SK-N-SH (cell line): ENCODE results near the gene AGAP1. TPM values are rescaled to one million over a fixed set of nuclear protein-coding genes. Genes with fewer than 3 reads are reported as not detected.

ENCODE experiments used
- CTCF ChIA-PET: fragments of 300-600, 350-600 bp; formaldehyde crosslinking; extraction: SDS; loops from one replicate; lab custom pipeline; 2021; lab: Yijun Ruan, JAX
- POLR2A ChIA-PET: fragments of 350-600 bp; sonication (Branson Sonifier 250); formaldehyde crosslinking; extraction: SDS; loops from one replicate; lab custom pipeline; 2020; ENCODE audit warnings: antibody characterized with exemption, inconsistent platforms; lab: Yijun Ruan, JAX
- DNase-seq: peaks from one replicate; pipeline ENCODE4 v3.0.0; 2012
- H2AFZ ChIP-seq: fragments of 200-600 bp; sonication (generic); 2 replicates; pipeline ENCODE4 v1.8.1; 2016; ENCODE audit warnings: antibody characterized with exemption, mild to moderate bottlenecking, low read depth
- H3F3A ChIP-seq: fragments of 200-600 bp; sonication (generic); replicated peaks from 2 replicates; pipeline ENCODE3; 2016; ENCODE audit warnings: antibody characterized with exemption, mild to moderate bottlenecking; ENCODE audit not compliant: insufficient read depth
- H3K27ac ChIP-seq, 2 experiments: fragments of 200-500 bp in 1 of 2; fragments of 200-600 bp in 1 of 2; sonication (Bioruptor generic) in 1 of 2; sonication (generic), shearing (Covaris generic) in 1 of 2; 2 replicates each; pipeline versions ENCODE4 v1.5.1 to v1.6.1; 2014 to 2016; ENCODE audit warnings: low read depth in 2 of 2, inconsistent platforms in 1 of 2, low read length in 1 of 2, mild to moderate bottlenecking in 1 of 2, mixed read lengths in 1 of 2
- H3K27me3 ChIP-seq: fragments of 200-600 bp; sonication (generic), shearing (Covaris generic); 2 replicates; pipeline ENCODE4 v1.6.1; 2016; ENCODE audit warnings: mixed run types; ENCODE audit not compliant: insufficient read depth
- H3K36me3 ChIP-seq, 2 experiments: fragments of 200-500 bp in 1 of 2; fragments of 200-600 bp in 1 of 2; sonication (Bioruptor generic) in 1 of 2; sonication (generic) in 1 of 2; replicated peaks in 1 of 2; 2 replicates each; pipeline versions ENCODE3 to v1.5.1; 2014 to 2016; ENCODE audit warnings: low read length in 1 of 2, mild to moderate bottlenecking in 1 of 2; ENCODE audit not compliant: insufficient read depth in 2 of 2, control insufficient read depth in 1 of 2
- H3K4me1 ChIP-seq, 2 experiments: fragments of 200-500 bp in 1 of 2; fragments of 200-600 bp in 1 of 2; sonication (Bioruptor generic) in 1 of 2; sonication (generic), shearing (Covaris generic) in 1 of 2; 2 replicates each; pipeline versions ENCODE4 v1.5.1 to v1.6.1; 2014 to 2016; ENCODE audit warnings: low read depth in 1 of 2, low read length in 1 of 2, mixed run types in 1 of 2; ENCODE audit not compliant: insufficient read depth in 2 of 2, control insufficient read depth in 1 of 2
- H3K4me2 ChIP-seq: fragments of 200-600 bp; sonication (generic), shearing (Covaris generic); 2 replicates; pipeline ENCODE4 v1.6.1; 2017; ENCODE audit warnings: mixed run types
- H3K4me3 ChIP-seq, 2 experiments: fragments of 200-500 bp in 1 of 2; fragments of 200-600 bp in 1 of 2; sonication (Bioruptor generic) in 1 of 2; sonication (generic), shearing (Covaris generic) in 1 of 2; 2 replicates each; pipeline versions ENCODE4 v1.5.1 to v1.8.1; 2014 to 2016; ENCODE audit warnings: low read depth in 2 of 2, inconsistent platforms in 1 of 2, low read length in 1 of 2, mild to moderate bottlenecking in 1 of 2, mixed read lengths in 1 of 2, moderate library complexity in 1 of 2
- H3K79me2 ChIP-seq: fragments of 200-600 bp; sonication (generic); 2 replicates; pipeline ENCODE4 v1.8.1; 2017; ENCODE audit warnings: mild to moderate bottlenecking; ENCODE audit not compliant: insufficient read depth
- H3K9ac ChIP-seq: fragments of 200-600 bp; sonication (generic); 2 replicates; pipeline ENCODE4 v1.6.1; 2017; ENCODE audit warnings: mixed run types
- H3K9me2 ChIP-seq: fragments of 200-600 bp; sonication (generic); 2 replicates; pipeline ENCODE4 v1.6.1; 2017; ENCODE audit warnings: mixed run types
- H3K9me3 ChIP-seq: fragments of 200-600 bp; sonication (generic); 2 replicates; pipeline ENCODE4 v1.6.1; 2017; ENCODE audit warnings: mixed run types, mild to moderate bottlenecking, moderate library complexity
- H4K20me1 ChIP-seq: fragments of 200-600 bp; sonication (generic); 2 replicates; pipeline ENCODE4 v1.6.1; 2017; ENCODE audit warnings: mild to moderate bottlenecking, mixed run types; ENCODE audit not compliant: insufficient read depth
- ELF1 ChIP-seq: IDR thresholded peaks from 2 replicates; pipeline ENCODE4 v1.4.0; 2012
- GATA2 ChIP-seq: sonication (generic); formaldehyde crosslinking; IDR thresholded peaks from 2 replicates; pipeline ENCODE4 v1.5.0; 2020; ENCODE audit warnings: mild to moderate bottlenecking, missing genetic modification reagents
- NRF1 ChIP-seq: IDR thresholded peaks from 2 replicates; pipeline ENCODE4 v1.6.1; 2012; ENCODE audit warnings: low read depth, mild to moderate bottlenecking, low read length
- RAD21 ChIP-seq: IDR thresholded peaks from 2 replicates; pipeline ENCODE4 v1.6.1; 2012; ENCODE audit warnings: mild to moderate bottlenecking, low read length
- REST ChIP-seq: IDR thresholded peaks from 2 replicates; pipeline ENCODE4 v1.6.1; 2012; ENCODE audit warnings: mild to moderate bottlenecking, low read depth, low read length, moderate library complexity
- RFX5 ChIP-seq: IDR thresholded peaks from 2 replicates; pipeline ENCODE4 v1.6.1; 2012; ENCODE audit warnings: mild to moderate bottlenecking, improper control_type of control experiment, low read length
- SMC3 ChIP-seq: IDR thresholded peaks from 2 replicates; pipeline ENCODE4 v1.6.1; 2012; ENCODE audit warnings: low read depth, low read length, improper control_type of control experiment
- TAF1 ChIP-seq: IDR thresholded peaks from 2 replicates; pipeline ENCODE4 v1.6.1; 2012; ENCODE audit warnings: low read depth, mild to moderate bottlenecking, low read length, moderate library complexity, borderline replicate concordance
- YY1 ChIP-seq: IDR thresholded peaks from 2 replicates; pipeline ENCODE4 v1.4.0; 2012; ENCODE audit warnings: low read depth, mild to moderate bottlenecking
- WGBS: methylation state at CpG from one replicate; pipeline ENCODE4 v1.1.6; 2017; ENCODE audit warnings: low lambda C conversion rate; 5-methylcytosine and 5-hydroxymethylcytosine counted together
- polyA plus RNA-seq, 3 experiments: library from polyadenylated mRNA; depleted of rRNA; stranded (reverse); fragments of >200 nt; gene quantifications; 2 replicates each; pipeline ENCODE4 v1.2.3, GENCODE V29; 2012
- TF ChIP-seq, protein P1 (sequence below): fragments of 150-350 bp; IDR thresholded peaks from 2 replicates; pipeline ENCODE4 v1.6.1; 2016; ENCODE audit warnings: mild to moderate bottlenecking, low read depth, low read length

The AGAP1 gene
- polyA plus RNA-seq, 1 of the 3 experiments (the other 2 are of a cell fraction) = 8.8 TPM

DNA sequence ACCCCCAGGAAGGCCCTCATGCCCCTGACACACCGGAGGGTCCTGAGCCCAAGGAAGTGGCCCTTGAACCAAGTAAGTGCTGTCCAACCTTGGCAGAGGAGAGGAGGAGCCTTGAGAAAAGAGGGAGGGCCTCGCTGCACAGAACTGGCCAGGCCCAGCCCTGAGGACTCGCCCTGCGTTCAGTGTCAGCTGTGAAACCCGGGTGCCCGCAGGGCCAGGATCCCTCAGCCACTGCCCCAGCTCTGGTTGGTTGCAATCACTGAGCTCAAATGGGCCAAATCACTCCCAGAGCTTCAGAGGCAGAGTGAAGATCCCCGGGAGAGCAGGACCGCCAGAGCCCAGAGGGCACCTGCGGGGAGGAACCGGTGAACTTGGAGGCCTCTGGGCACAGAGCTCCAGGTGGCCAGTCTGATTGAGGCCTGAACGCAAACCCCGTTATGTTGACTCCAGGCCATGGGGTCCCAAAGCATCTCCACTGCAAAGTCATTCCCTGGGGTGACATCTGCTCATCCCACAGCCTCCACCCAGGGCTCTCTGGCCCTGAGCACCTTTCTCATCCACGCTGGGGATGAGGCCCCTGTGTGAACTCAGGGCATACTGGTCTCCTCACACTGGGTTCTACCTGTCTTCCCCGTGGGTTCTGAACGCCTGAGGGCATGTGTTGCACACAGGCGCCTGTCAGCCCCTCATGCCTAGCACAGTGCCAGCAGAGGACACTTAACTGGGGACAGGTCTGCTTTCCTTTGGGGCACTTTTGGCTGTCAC is 662.4 kb downstream of the AGAP1 start:
- no peak overlapping the region for H3K4me2 ChIP-seq
- no peaks in the 10 kb centered on the region for H4K20me1 ChIP-seq
- CTCF ChIA-PET = interaction anchor here (1.3 to 2.2 kb wide), 3 partner anchors 20 to 376 kb away, joined by 5 to 10 read pairs (median 5); no protein-coding TSS in a partner anchor
- no peak overlapping the region for H3K9ac ChIP-seq
- DNase-seq = no peak
- H3K4me3 ChIP-seq = no peak overlapping the region
- H3K27me3 ChIP-seq = no peaks in the 10 kb centered on the region
- H3K9me2 ChIP-seq = no peaks in the 10 kb centered on the region
- H2AFZ ChIP-seq = no peak overlapping the region
- 42% methylated on average over 8 of the region's 16 CpGs for WGBS
- H3F3A ChIP-seq = no peaks in the 10 kb centered on the region
- no peaks in the 10 kb centered on the region for H3K9me3 ChIP-seq
- no peak for TF ChIP-seq GATA2
- no peak for TF ChIP-seq ELF1
- no peak for TF ChIP-seq REST
- no peak overlapping the region for H3K27ac ChIP-seq
- no peaks in the 10 kb centered on the region for H3K36me3 ChIP-seq
- H3K79me2 ChIP-seq = no peaks in the 10 kb centered on the region
- POLR2A ChIA-PET = no interaction called here
- H3K4me1 ChIP-seq = no peaks in the 10 kb centered on the region

DNA sequence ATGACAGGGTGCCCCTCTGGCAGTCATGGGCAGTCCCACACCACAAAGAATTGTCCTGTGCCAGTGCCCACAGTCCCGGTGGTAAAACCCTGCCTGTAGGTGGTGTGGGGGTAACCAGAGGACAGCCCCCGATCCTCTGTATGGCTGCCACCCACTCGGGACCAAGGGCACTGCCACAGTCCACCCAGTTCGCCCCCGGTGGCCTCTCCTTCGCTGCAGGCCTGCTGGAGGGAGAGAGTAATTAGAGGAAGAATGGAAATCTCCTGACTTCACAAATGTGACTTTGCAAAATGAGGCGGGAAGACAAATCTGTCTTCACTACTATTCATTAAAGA is 663.0 kb downstream of the AGAP1 start:
- H3K9ac ChIP-seq = no peak overlapping the region
- no peaks in the 10 kb centered on the region for H3K9me2 ChIP-seq
- H3K4me1 ChIP-seq = no peaks in the 10 kb centered on the region
- H3K9me3 ChIP-seq = no peaks in the 10 kb centered on the region
- H3K27me3 ChIP-seq = no peaks in the 10 kb centered on the region
- no peaks in the 10 kb centered on the region for H3K79me2 ChIP-seq
- TF ChIP-seq RAD21 (no peak), NRF1 (no peak), SMC3 (no peak), RFX5 (no peak), ELF1 (no peak), TAF1 (no peak), YY1 (no peak)
- TF ChIP-seq, protein P1, sequence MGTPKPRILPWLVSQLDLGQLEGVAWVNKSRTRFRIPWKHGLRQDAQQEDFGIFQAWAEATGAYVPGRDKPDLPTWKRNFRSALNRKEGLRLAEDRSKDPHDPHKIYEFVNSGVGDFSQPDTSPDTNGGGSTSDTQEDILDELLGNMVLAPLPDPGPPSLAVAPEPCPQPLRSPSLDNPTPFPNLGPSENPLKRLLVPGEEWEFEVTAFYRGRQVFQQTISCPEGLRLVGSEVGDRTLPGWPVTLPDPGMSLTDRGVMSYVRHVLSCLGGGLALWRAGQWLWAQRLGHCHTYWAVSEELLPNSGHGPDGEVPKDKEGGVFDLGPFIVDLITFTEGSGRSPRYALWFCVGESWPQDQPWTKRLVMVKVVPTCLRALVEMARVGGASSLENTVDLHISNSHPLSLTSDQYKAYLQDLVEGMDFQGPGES = no peak
- 61% methylated on average over 5 of the region's 7 CpGs for WGBS
- ChIA-PET CTCF (interaction anchor here (1.4 to 2.2 kb wide), 2 partner anchors 21 to 376 kb away, joined by 3 to 10 read pairs; no protein-coding TSS in a partner anchor), POLR2A (no interaction called here)
- no peaks in the 10 kb centered on the region for H4K20me1 ChIP-seq
- no peaks in the 10 kb centered on the region for H3K36me3 ChIP-seq
- no peak overlapping the region for H3K4me3 ChIP-seq
- no peak for DNase-seq
- H2AFZ ChIP-seq = no peak overlapping the region
- H3F3A ChIP-seq = no peaks in the 10 kb centered on the region
- H3K27ac ChIP-seq = no peak overlapping the region
- no peak overlapping the region for H3K4me2 ChIP-seq
